Spleen (tissue), 11 donors: ENCODE data around the gene MYL5. TPM values are rescaled to one million over a fixed set of nuclear protein-coding genes. Genes with fewer than 3 reads are reported as not detected.

Experiments
- DNase-seq: peaks from one replicate; pipeline ENCODE4 v3.0.0-alpha.2; 2020
- H3K27ac ChIP-seq, 8 donors: fragments of 200-600 bp; sonication (generic) in 7 of 8; 1 replicate in 4 of 8; 2 replicates in 4 of 8; pipeline versions ENCODE4 v1.5.0 to v1.8.0; 2016 to 2021; ENCODE audit warnings: inconsistent platforms in 4 of 8, mild to moderate bottlenecking in 4 of 8, moderate library complexity in 1 of 8
- H3K27me3 ChIP-seq, 7 donors: fragments of 200-600 bp; sonication (generic) in 6 of 7; replicated peaks in 1 of 7; 1 replicate in 4 of 7; 2 replicates in 3 of 7; pipeline versions ENCODE4 v1.5.0 to v1.8.0; 2016 to 2021; ENCODE audit warnings: inconsistent platforms in 3 of 7, mild to moderate bottlenecking in 1 of 7
- H3K36me3 ChIP-seq, 6 donors: fragments of 200-600 bp; sonication (generic) in 5 of 6; 1 replicate in 4 of 6; 2 replicates in 2 of 6; pipeline versions ENCODE4 v1.5.0 to v1.8.0; 2016 to 2021; ENCODE audit warnings: inconsistent platforms in 2 of 6
- H3K4me1 ChIP-seq, 6 donors: fragments of 200-600 bp; sonication (generic) in 5 of 6; 1 replicate in 3 of 6; 2 replicates in 3 of 6; pipeline versions ENCODE4 v1.5.0 to v1.8.0; 2016 to 2021; ENCODE audit warnings: inconsistent platforms in 3 of 6
- H3K4me3 ChIP-seq, 8 donors: fragments of 200-600 bp; sonication (generic) in 7 of 8; 1 replicate in 4 of 8; 2 replicates in 4 of 8; pipeline versions ENCODE4 v1.5.0 to v1.8.0; 2016 to 2021; ENCODE audit warnings: inconsistent platforms in 4 of 8, mild to moderate bottlenecking in 4 of 8, moderate library complexity in 2 of 8
- H3K9me3 ChIP-seq, 8 donors: fragments of 200-600 bp; sonication (generic) in 7 of 8; 1 replicate in 4 of 8; 2 replicates in 4 of 8; pipeline versions ENCODE4 v1.5.0 to v1.8.0; 2016 to 2021; ENCODE audit warnings: inconsistent platforms in 4 of 8
- CTCF ChIP-seq, 11 experiments: fragments of 200-600 bp in 7 of 11; fragments of 450-650 bp in 4 of 11; sonication (generic) in 4 of 11; IDR thresholded peaks in 8 of 11; conservative IDR thresholded peaks in 3 of 11; 1 replicate in 7 of 11; 2 replicates in 4 of 11; pipeline versions ENCODE4 v1.4.0 to v1.8.0; 2016 to 2021; ENCODE audit warnings: antibody characterized with exemption in 11 of 11, inconsistent platforms in 4 of 11, mild to moderate bottlenecking in 1 of 11
- POLR2A ChIP-seq, 3 donors: fragments of 450-650 bp; IDR thresholded peaks; one replicate each; pipeline ENCODE4 v1.5.1; 2017; ENCODE audit warnings: antibody characterized with exemption in 3 of 3, mild to moderate bottlenecking in 1 of 3
- POLR2AphosphoS5 ChIP-seq, 3 donors: sonication (generic); formaldehyde crosslinking; IDR thresholded peaks; one replicate each; pipeline ENCODE4 v1.5.1; 2017; ENCODE audit warnings: antibody characterized with exemption in 3 of 3
- WGBS, 5 donors: extraction: QIAGEN DNeasy Blood & Tissue Kit in 3 of 5; methylation state at CpG; one replicate each; pipeline versions ENCODE4 v1.1.5 to v1.1.7; 2013 to 2018; 5-methylcytosine and 5-hydroxymethylcytosine counted together
- intact Hi-C: fragments of 100-400 bp; cut with DNase I; formaldehyde crosslinking; loops from one replicate; pipeline ENCODE4 v1.15.0; 2023; ENCODE audit warnings: low total_unique reads
- polyA plus RNA-seq, 3 donors: library from polyadenylated mRNA; stranded (reverse); fragments of 200-250 nt; gene quantifications; one replicate each; pipeline ENCODE4 v1.2.1, GENCODE V29; 2013
- total RNA-seq, 7 donors: library from RNA; depleted of rRNA in 3 of 7; stranded (reverse); fragments of >200 nt in 3 of 7; fragmentation: NEBNext Ultra II Directional in 4 of 7; extraction: Animal tissue kit (Norgen Biotek cat#: 25700) in 4 of 7; gene quantifications; one replicate each; pipeline versions ENCODE4 v1.1.0 to v1.2.1, GENCODE V29; 2016 to 2021
- donor health status: healthy with polysubstance abuse.
- donor health status: DM: no; HTN: no; CAD: no; lungs with moderate emphysema.
- donor health status: DM: no; HTN: no; CAD: no.
- donor health status: Bipolar disorder and iron deficiency.
- donor health status: healthy.
- donor health status: DM: no; HTN: no; CAD: no.
- donor health status: DM: yes; HTN: yes; CAD: no.

MYL5 gene
- total and polyA plus RNA-seq, 10 donors = 9.2 to 32.6 (median 19.2) TPM

- Histone ChIP-seq H3K4me1 (peaks cover 12 to 83% (median 42%) of the 10 kb centered on the region in 6 donors), H3K27me3 (no peaks in the 10 kb centered on the region), H3K9me3 (no peaks in the 10 kb centered on the region), H3K4me3 (peak overlapping the region in 1 of 8 donors; percentile 26), H3K36me3 (peaks cover 0 to 17% (median 0%) of the 10 kb centered on the region in 6 donors), H3K27ac (peak overlapping the region in 3 of 8 donors; percentile 8 to 97 (median 40))
- peak; percentile 74 for DNase-seq
- TF ChIP-seq POLR2AphosphoS5 (IDR thresholded peaks at IDR 0.05) (peak in 2 of 3 donors; percentile 11 to 20), POLR2A (IDR thresholded peaks at IDR 0.05) (no peak)
- intact Hi-C loops = no loop called here
- 74 to 87% (median 86%) methylated on average over 6 to 11 of the region's 11 CpGs for WGBS, 5 donors
Measured at GRCh38 chr4:707929-708630, 33.7 kb downstream of the MYL5 start.

GRCh38 chr4:708631-708933 is 34.2 kb downstream of the MYL5 start:
- Histone ChIP-seq H3K27me3 (no peaks in the 10 kb centered on the region), H3K36me3 (peaks cover 0 to 19% (median 0%) of the 10 kb centered on the region in 6 donors), H3K27ac (peak overlapping the region in 3 of 8 donors; percentile 8 to 97 (median 40)), H3K4me3 (peak overlapping the region in 1 of 8 donors; percentile 26), H3K9me3 (no peaks in the 10 kb centered on the region), H3K4me1 (peaks cover 12 to 86% (median 42%) of the 10 kb centered on the region in 6 donors)
- DNase-seq = no peak
- TF ChIP-seq CTCF (IDR thresholded peaks at IDR 0.05 in 8 of 11, conservative IDR thresholded peaks at IDR 0.05 in 3 of 11) (no peak), POLR2AphosphoS5 (IDR thresholded peaks at IDR 0.05) (no peak), POLR2A (IDR thresholded peaks at IDR 0.05) (no peak)
- intact Hi-C loops = no loop called here
- WGBS, 5 donors = 54 to 70% (median 61%) methylated on average over 6 of the region's 6 CpGs

GRCh38 chr4:709348-709747 is 35.0 kb downstream of the MYL5 start:
- 77 to 99% (median 84%) methylated on average over 6 of the region's 6 CpGs for WGBS, 5 donors
- Histone ChIP-seq H3K27me3 (no peaks in the 10 kb centered on the region), H3K36me3 (peaks cover 0 to 27% (median 3%) of the 10 kb centered on the region in 6 donors), H3K4me3 (peak overlapping the region in 1 of 8 donors; percentile 35), H3K9me3 (no peaks in the 10 kb centered on the region), H3K27ac (peak overlapping the region in 4 of 8 donors; percentile 70 to 77 (median 71)), H3K4me1 (peaks cover 12 to 88% (median 42%) of the 10 kb centered on the region in 6 donors)
- no peak for DNase-seq
- intact Hi-C loops = no loop called here
- no peak for TF ChIP-seq CTCF (IDR thresholded peaks at IDR 0.05 in 8 of 11, conservative IDR thresholded peaks at IDR 0.05 in 3 of 11)
- no peak for TF ChIP-seq POLR2AphosphoS5 (IDR thresholded peaks at IDR 0.05)
- TF ChIP-seq POLR2A (IDR thresholded peaks at IDR 0.05) = no peak

GRCh38 chr4:710116-710515 is 35.8 kb downstream of the MYL5 start:
- Histone ChIP-seq H3K9me3 (no peaks in the 10 kb centered on the region), H3K36me3 (peaks cover 0 to 32% (median 4%) of the 10 kb centered on the region in 6 donors), H3K27me3 (no peaks in the 10 kb centered on the region), H3K4me3 (peak overlapping the region in 1 of 8 donors; percentile 35), H3K4me1 (peaks cover 12 to 86% (median 35%) of the 10 kb centered on the region in 6 donors), H3K27ac (peak overlapping the region in 6 of 8 donors; percentile 29 to 77 (median 70))
- intact Hi-C loops = no loop called here
- no peak for DNase-seq
- TF ChIP-seq POLR2A (IDR thresholded peaks at IDR 0.05) (no peak), CTCF (IDR thresholded peaks at IDR 0.05 in 8 of 11, conservative IDR thresholded peaks at IDR 0.05 in 3 of 11) (no peak), POLR2AphosphoS5 (IDR thresholded peaks at IDR 0.05) (no peak)
- WGBS, 5 donors = 61 to 70% (median 65%) methylated on average over 8 to 9 of the region's 9 CpGs
